HG03460 (cell line): ENCODE results near the gene IMPDH2.
A peak's percentile ranks its signal among the peaks of the same experiment; 100 is the strongest.
"Not testable (repeated sequence)": the region's sequence is repeated elsewhere in the genome, so short reads cannot be mapped to it uniquely, and the experiment has no call there.

Experiments used
- ATAC-seq: cut with Tn5 transposase; IDR thresholded peaks from one replicate; pipeline ENCODE4 v1.9.1; 2021; ENCODE audit not compliant: unreplicated experiment

Gene IMPDH2

GRCh38 chr3:49021813-49022687, 7.1 kb downstream of the IMPDH2 start, which contains the start of gene NDUFAF3:
TSS of gene NDUFAF3 (plus strand) at chr3:49022121. CDS start at chr3:49022145, 24 bp downstream.
- ATAC-seq: peak; percentile 55

GRCh38 chr3:49021213-49021812, 7.9 kb downstream of the IMPDH2 start:
- peak; percentile 44 for ATAC-seq

- peak; percentile 2 for ATAC-seq
Observed at GRCh38 chr3:49020330-49021212, 8.6 kb downstream of the IMPDH2 start.

GRCh38 chr3:49019941-49020329, 9.3 kb downstream of the IMPDH2 start:
- no peak for ATAC-seq

GRCh38 chr3:49018707-49019006, 10.5 kb downstream of the IMPDH2 start:
- no peak for ATAC-seq

GRCh38 chr3:49017971-49018706, 11.1 kb downstream of the IMPDH2 start, which contains the start of gene DALRD3:
TSS of gene DALRD3 (minus strand) at chr3:49018580. CDS start at chr3:49018564, 16 bp downstream.
- ATAC-seq: no peak

GRCh38 chr3:49017229-49017970, 11.8 kb downstream of the IMPDH2 start:
- ATAC-seq: no peak

- ATAC-seq: no peak
Observed at GRCh38 chr3:49016414-49017228, 12.6 kb downstream of the IMPDH2 start.

GRCh38 chr3:49015765-49016164, 13.4 kb downstream of the IMPDH2 start:
- no peak for ATAC-seq

- no peak for ATAC-seq
Observed at GRCh38 chr3:49015072-49015471, 14.1 kb downstream of the IMPDH2 start.

- no peak for ATAC-seq
Observed at GRCh38 chr3:49013738-49014660, 15.2 kb downstream of the IMPDH2 start.

GRCh38 chr3:49013113-49013737, 16.0 kb downstream of the IMPDH2 start:
- ATAC-seq: no peak

GRCh38 chr3:49012441-49013017, 16.7 kb downstream of the IMPDH2 start:
- no peak for ATAC-seq

- ATAC-seq: no peak
Observed at GRCh38 chr3:49009396-49009795, 19.8 kb downstream of the IMPDH2 start.

GRCh38 chr3:49008627-49009026, 20.6 kb downstream of the IMPDH2 start:
- not testable (repeated sequence) for ATAC-seq

- peak; percentile 40 for ATAC-seq
Observed at GRCh38 chr3:49007771-49008528, 21.2 kb downstream of the IMPDH2 start.
